Fibroblast of lung (primary cell): ENCODE results near the gene GRAMD1A. TPM values are rescaled to one million over a fixed set of nuclear protein-coding genes. Genes with fewer than 3 reads are reported as not detected.

Source experiments
- DNase-seq, 2 donors: peaks; one replicate each; pipeline versions ENCODE4 v3.0.0 to v3.0.0-alpha.2; 2010; ENCODE audit warnings: low read depth in 2 of 2
- H2AFZ ChIP-seq: 2 replicates; pipeline ENCODE4 v1.5.1; 2012; ENCODE audit warnings: low read length, control low read depth, inconsistent platforms
- H3K27ac ChIP-seq: 2 replicates; pipeline ENCODE4 v1.5.1; 2011; ENCODE audit warnings: low read length, control low read depth; ENCODE audit not compliant: insufficient read depth
- H3K27me3 ChIP-seq: 2 replicates; pipeline ENCODE4 v1.5.1; 2011; ENCODE audit warnings: mild to moderate bottlenecking, low read length; ENCODE audit not compliant: control insufficient read depth, insufficient read depth
- H3K36me3 ChIP-seq: 2 replicates; pipeline ENCODE4 v1.5.1; 2011; ENCODE audit warnings: low read length; ENCODE audit not compliant: control insufficient read depth, insufficient read depth
- H3K4me1 ChIP-seq: 2 replicates; pipeline ENCODE4 v1.5.1; 2011; ENCODE audit warnings: low read length; ENCODE audit not compliant: control insufficient read depth, insufficient read depth; ENCODE audit errors: extremely low read depth
- H3K4me2 ChIP-seq: 2 replicates; pipeline ENCODE4 v1.5.1; 2011; ENCODE audit warnings: low read length, control low read depth; ENCODE audit not compliant: insufficient read depth; ENCODE audit errors: extremely low read depth
- H3K4me3 ChIP-seq, 4 experiments: fragments of 200-600 bp in 1 of 4; sonication (generic) in 1 of 4; replicated peaks in 1 of 4; 2 replicates each; pipeline ENCODE4 v1.5.1; 2011 to 2016; ENCODE audit warnings: low read length in 4 of 4, low read depth in 3 of 4, mild to moderate bottlenecking in 3 of 4, control low read depth in 2 of 4, inconsistent platforms in 1 of 4, mixed read lengths in 1 of 4; ENCODE audit not compliant: insufficient read depth in 1 of 4; ENCODE audit errors: control extremely low read depth in 1 of 4
- H3K79me2 ChIP-seq: 2 replicates; pipeline ENCODE4 v1.5.1; 2012; ENCODE audit warnings: mild to moderate bottlenecking, low read length, inconsistent platforms; ENCODE audit not compliant: control insufficient read depth, insufficient read depth
- H3K9ac ChIP-seq: 2 replicates; pipeline ENCODE4 v1.5.1; 2011; ENCODE audit warnings: mild to moderate bottlenecking, low read length, control low read depth; ENCODE audit not compliant: insufficient read depth
- H3K9me3 ChIP-seq: 2 replicates; pipeline ENCODE4 v1.5.1; 2012; ENCODE audit warnings: low read depth, low read length; ENCODE audit not compliant: control insufficient read depth, insufficient read depth
- H4K20me1 ChIP-seq: 2 replicates; pipeline ENCODE4 v1.5.1; 2011; ENCODE audit warnings: low read length; ENCODE audit not compliant: control insufficient read depth, insufficient read depth; ENCODE audit errors: extremely low read depth
- CTCF ChIP-seq, 2 donors: IDR thresholded peaks in 1 of 2; conservative IDR thresholded peaks in 1 of 2; 1 replicate in 1 of 2; 2 replicates in 1 of 2; pipeline ENCODE4 v1.5.1; 2011 to 2012; ENCODE audit warnings: low read length in 2 of 2, control low read depth in 1 of 2, inconsistent platforms in 1 of 2, low read depth in 1 of 2, mild to moderate bottlenecking in 1 of 2
- EZH2 ChIP-seq: IDR thresholded peaks from 2 replicates; pipeline ENCODE4 v1.5.1; 2012; ENCODE audit warnings: low read length, control low read depth, mild to moderate bottlenecking; ENCODE audit errors: missing control alignments
- polyA plus RNA-seq, 2 donors: library from polyadenylated mRNA; depleted of rRNA in 1 of 2; stranded (reverse) in 1 of 2; unstranded in 1 of 2; fragments of >200 nt; gene quantifications; 2 replicates each; pipeline ENCODE4 v1.2.1, GENCODE V29; 2011 to 2012; ENCODE audit warnings: missing spikeins in 1 of 2
- total RNA-seq: library from RNA; depleted of rRNA; stranded (reverse); fragments of >200 nt; gene quantifications from 2 replicates; pipeline ENCODE4 v1.2.1, GENCODE V29; 2014

GRAMD1A gene
- total and polyA plus RNA-seq, 2 donors (not counting 1 experiment from before 2014, with no cell fraction given), result 21.4 to 24.4 TPM

- DNase-seq, result peak; percentile 62 to 84
- peak; percentile 93 to 95 for TF ChIP-seq CTCF (conservative IDR thresholded peaks at IDR 0.05 in 1 of 2, IDR thresholded peaks at IDR 0.05 in 1 of 2; ENCODE audit: low read depth in 1 of 2, low read length in 2 of 2)
- TF ChIP-seq EZH2, result no peak
- Histone ChIP-seq H3K4me3 (no peak overlapping the region), H2AFZ (no peak overlapping the region), H3K27me3 (peaks cover 4% of the 10 kb centered on the region), H3K79me2 (no peaks in the 10 kb centered on the region), H4K20me1 (no peaks in the 10 kb centered on the region), H3K27ac (no peak overlapping the region), H3K9ac (no peak overlapping the region), H3K4me1 (no peaks in the 10 kb centered on the region), H3K4me2 (no peak overlapping the region), H3K9me3 (no peaks in the 10 kb centered on the region), H3K36me3 (no peaks in the 10 kb centered on the region)
Measured at GRCh38 chr19:35066691-35067563, 66.8 kb downstream of the GRAMD1A start.

- DNase-seq, result no peak
- H3K4me1 ChIP-seq, result no peaks in the 10 kb centered on the region
Measured at GRCh38 chr19:35068941-35069634, 69.0 kb downstream of the GRAMD1A start.

More at GRCh38 chr19:35068941-35069634, 69.0 kb downstream of the GRAMD1A start:
- Histone ChIP-seq H2AFZ (no peak overlapping the region), H3K27me3 (peaks cover 4% of the 10 kb centered on the region), H3K9me3 (no peaks in the 10 kb centered on the region), H4K20me1 (no peaks in the 10 kb centered on the region), H3K27ac (no peak overlapping the region), H3K36me3 (no peaks in the 10 kb centered on the region), H3K4me2 (no peak overlapping the region), H3K9ac (no peak overlapping the region), H3K4me3 (no peak overlapping the region), H3K79me2 (no peaks in the 10 kb centered on the region)
- TF ChIP-seq EZH2 (no peak), CTCF (conservative IDR thresholded peaks at IDR 0.05 in 1 of 2, IDR thresholded peaks at IDR 0.05 in 1 of 2; ENCODE audit: low read depth in 1 of 2, low read length in 2 of 2) (no peak)
